Liver (tissue), 9 donors: ENCODE data around the gene TIPRL. TPM values are rescaled to one million over a fixed set of nuclear protein-coding genes. Genes with fewer than 3 reads are reported as not detected.

ENCODE experiments used
- DNase-seq: peaks from one replicate; pipeline ENCODE4 v3.0.0-alpha.2; 2017; ENCODE audit warnings: low spot score
- H3K27ac ChIP-seq, 2 donors: one replicate each; pipeline ENCODE4 v1.7.0; 2013; ENCODE audit warnings: inconsistent platforms in 2 of 2, low read length in 2 of 2, control low read depth in 1 of 2, low read depth in 1 of 2, mild to moderate bottlenecking in 1 of 2
- H3K27me3 ChIP-seq, 4 donors: one replicate each; pipeline versions ENCODE4 v1.6.1 to v1.7.0; 2013; ENCODE audit warnings: low read length in 3 of 4, inconsistent platforms in 1 of 4, mild to moderate bottlenecking in 1 of 4, moderate library complexity in 1 of 4; ENCODE audit not compliant: control insufficient read depth in 4 of 4, insufficient read depth in 4 of 4
- H3K36me3 ChIP-seq, 4 donors: one replicate each; pipeline versions ENCODE4 v1.6.1 to v1.7.0; 2013; ENCODE audit warnings: low read length in 3 of 4, mild to moderate bottlenecking in 3 of 4, low read depth in 1 of 4, moderate library complexity in 1 of 4; ENCODE audit not compliant: control insufficient read depth in 4 of 4, insufficient read depth in 3 of 4
- H3K4me1 ChIP-seq, 4 donors: one replicate each; pipeline versions ENCODE4 v1.6.1 to v1.7.0; 2013; ENCODE audit warnings: low read length in 3 of 4, mild to moderate bottlenecking in 3 of 4, moderate library complexity in 1 of 4; ENCODE audit not compliant: control insufficient read depth in 4 of 4, insufficient read depth in 4 of 4
- H3K4me3 ChIP-seq, 3 donors: one replicate each; pipeline versions ENCODE4 v1.6.1 to v1.7.0; 2013; ENCODE audit warnings: low read length in 3 of 3, control low read depth in 1 of 3, low read depth in 1 of 3, mild to moderate bottlenecking in 1 of 3
- H3K9ac ChIP-seq, 2 donors: one replicate each; pipeline ENCODE4 v1.7.0; 2013; ENCODE audit warnings: low read length in 2 of 2, mild to moderate bottlenecking in 2 of 2, moderate library complexity in 2 of 2, control low read depth in 1 of 2, low read depth in 1 of 2
- H3K9me3 ChIP-seq, 4 donors: one replicate each; pipeline versions ENCODE4 v1.6.1 to v1.7.0; 2013; ENCODE audit warnings: low read length in 3 of 4; ENCODE audit not compliant: control insufficient read depth in 4 of 4
- EGR1 ChIP-seq, 2 donors: IDR thresholded peaks; 2 replicates each; pipeline ENCODE4 v1.6.1; 2016 to 2018; ENCODE audit warnings: antibody characterized with exemption in 2 of 2, low read depth in 2 of 2
- FOXA1 ChIP-seq: IDR thresholded peaks from 2 replicates; pipeline ENCODE4 v1.6.1; 2016; ENCODE audit warnings: antibody characterized with exemption
- GABPA ChIP-seq, 2 donors: IDR thresholded peaks in 1 of 2; conservative IDR thresholded peaks in 1 of 2; 2 replicates each; pipeline ENCODE4 v1.6.1; 2016; ENCODE audit warnings: antibody characterized with exemption in 2 of 2, mild to moderate bottlenecking in 1 of 2, moderate library complexity in 1 of 2
- HNF4A ChIP-seq, 2 donors: conservative IDR thresholded peaks; 2 replicates each; pipeline ENCODE4 v1.6.1; 2016; ENCODE audit warnings: antibody characterized with exemption in 2 of 2, mild to moderate bottlenecking in 2 of 2
- HNF4G ChIP-seq: IDR thresholded peaks from 2 replicates; pipeline ENCODE4 v1.6.1; 2016; ENCODE audit warnings: antibody characterized with exemption
- JUND ChIP-seq, 2 donors: IDR thresholded peaks; 2 replicates each; pipeline ENCODE4 v1.6.1; 2016; ENCODE audit warnings: antibody characterized with exemption in 2 of 2
- NR2F2 ChIP-seq: IDR thresholded peaks from 2 replicates; pipeline ENCODE4 v1.6.1; 2016; ENCODE audit warnings: antibody characterized with exemption
- RAD21 ChIP-seq, 2 donors: IDR thresholded peaks; 2 replicates each; pipeline ENCODE4 v1.6.1; 2016; ENCODE audit warnings: antibody characterized with exemption in 2 of 2, mild to moderate bottlenecking in 2 of 2
- REST ChIP-seq: IDR thresholded peaks from 2 replicates; pipeline ENCODE4 v1.6.1; 2016; ENCODE audit warnings: antibody characterized with exemption, mild to moderate bottlenecking
- RXRA ChIP-seq, 2 donors: IDR thresholded peaks; 2 replicates each; pipeline ENCODE4 v1.6.1; 2017 to 2018; ENCODE audit warnings: antibody characterized with exemption in 2 of 2, mild to moderate bottlenecking in 1 of 2
- SP1 ChIP-seq: IDR thresholded peaks from 2 replicates; pipeline ENCODE4 v1.6.1; 2018; ENCODE audit warnings: antibody characterized with exemption, mild to moderate bottlenecking
- TAF1 ChIP-seq: conservative IDR thresholded peaks from 2 replicates; pipeline ENCODE4 v1.6.1; 2016; ENCODE audit warnings: antibody characterized with exemption, mild to moderate bottlenecking
- YY1 ChIP-seq: IDR thresholded peaks from 2 replicates; pipeline ENCODE4 v1.6.1; 2016; ENCODE audit warnings: antibody characterized with exemption, mild to moderate bottlenecking
- ZBTB33 ChIP-seq: IDR thresholded peaks from 2 replicates; pipeline ENCODE4 v1.6.1; 2016; ENCODE audit warnings: antibody characterized with exemption
- whole genome bisulfite sequencing: extraction: QIAGEN DNeasy Blood & Tissue Kit; methylation state at CpG from one replicate; pipeline ENCODE4 v1.1.7; 2013; 5-methylcytosine and 5-hydroxymethylcytosine counted together
- polyA plus RNA-seq, 2 donors: library from polyadenylated mRNA; stranded (reverse) in 1 of 2; unstranded in 1 of 2; fragments of 200-250 nt in 1 of 2; fragments of >200 nt in 1 of 2; fragmentation: Nextera tagmentation in 1 of 2; extraction: Ambion mirVana in 1 of 2; gene quantifications; one replicate each; pipeline versions ENCODE4 v1.2.1 to v1.2.3, GENCODE V29; 2013 to 2015
- total RNA-seq, 2 donors: library from RNA; depleted of rRNA; stranded (reverse); fragments of >200 nt; gene quantifications; one replicate each; pipeline ENCODE4 v1.2.3, GENCODE V29; 2014
- TF ChIP-seq, protein P1 (sequence below): IDR thresholded peaks from 2 replicates; pipeline ENCODE4 v1.6.1; 2016; ENCODE audit warnings: antibody characterized with exemption
- TF ChIP-seq, protein P2 (sequence below): IDR thresholded peaks from 2 replicates; pipeline ENCODE4 v1.6.1; 2016; ENCODE audit warnings: antibody characterized with exemption
- donor health status: healthy.
- donor health status: healthy.
- donor health status: healthy.
- donor health status: healthy.
- donor health status: healthy.

Gene TIPRL
- total and polyA plus RNA-seq, 4 donors, result 11.2 to 20.0 (median 13.0) TPM

DNA sequence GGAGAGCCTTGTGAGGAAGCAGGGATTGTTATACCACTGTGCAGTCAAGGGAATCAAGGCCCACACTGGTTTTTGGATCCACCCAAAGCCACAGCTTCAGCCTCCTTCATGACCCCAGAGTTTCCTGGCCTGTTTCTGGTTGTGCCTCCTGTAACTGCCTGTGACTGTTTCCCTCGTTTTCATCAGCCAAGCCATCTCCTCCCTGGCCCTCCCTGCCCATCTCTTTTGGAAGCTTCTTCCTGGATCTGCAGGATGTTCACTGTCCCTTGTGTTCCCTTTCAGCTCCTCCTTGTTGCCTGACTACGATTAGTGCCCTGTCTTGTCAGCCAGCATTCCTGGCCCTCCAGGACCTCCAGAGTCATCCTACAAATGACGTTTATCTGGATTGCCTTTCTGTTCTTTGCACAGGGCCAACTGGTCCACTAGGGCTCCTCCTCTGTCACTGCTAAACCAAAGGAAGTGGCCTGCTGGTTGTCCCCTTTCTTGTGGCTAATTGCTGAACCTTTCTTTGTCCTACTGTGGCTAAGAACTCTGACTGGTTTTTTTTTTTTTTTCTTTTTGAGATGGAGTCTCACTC is 65.0 kb downstream of the TIPRL start:
- DNase-seq, result no peak
- Histone ChIP-seq H3K4me3 (no peak overlapping the region), H3K4me1 (peaks cover 5 to 9% (median 6%) of the 10 kb centered on the region in 4 donors), H3K27ac (no peak overlapping the region), H3K36me3 (peaks cover 2 to 45% (median 35%) of the 10 kb centered on the region in 4 donors), H3K27me3 (no peaks in the 10 kb centered on the region), H3K9me3 (no peaks in the 10 kb centered on the region), H3K9ac (no peak overlapping the region)
- TF ChIP-seq, protein P1, sequence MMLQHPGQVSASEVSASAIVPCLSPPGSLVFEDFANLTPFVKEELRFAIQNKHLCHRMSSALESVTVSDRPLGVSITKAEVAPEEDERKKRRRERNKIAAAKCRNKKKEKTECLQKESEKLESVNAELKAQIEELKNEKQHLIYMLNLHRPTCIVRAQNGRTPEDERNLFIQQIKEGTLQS, result no peak
- TF ChIP-seq GABPA (IDR thresholded peaks at IDR 0.05 in 1 of 2, conservative IDR thresholded peaks at IDR 0.05 in 1 of 2) (no peak), HNF4G (no peak), YY1 (no peak), JUND (IDR thresholded peaks at IDR 0.05) (no peak), RXRA (IDR thresholded peaks at IDR 0.05) (peak in 1 of 2 donors; percentile 1), NR2F2 (peak; percentile 6)
- TF ChIP-seq, protein P2, sequence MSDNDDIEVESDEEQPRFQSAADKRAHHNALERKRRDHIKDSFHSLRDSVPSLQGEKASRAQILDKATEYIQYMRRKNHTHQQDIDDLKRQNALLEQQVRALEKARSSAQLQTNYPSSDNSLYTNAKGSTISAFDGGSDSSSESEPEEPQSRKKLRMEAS, result no peak
- 55% methylated on average over 3 of the region's 3 CpGs for WGBS

DNA sequence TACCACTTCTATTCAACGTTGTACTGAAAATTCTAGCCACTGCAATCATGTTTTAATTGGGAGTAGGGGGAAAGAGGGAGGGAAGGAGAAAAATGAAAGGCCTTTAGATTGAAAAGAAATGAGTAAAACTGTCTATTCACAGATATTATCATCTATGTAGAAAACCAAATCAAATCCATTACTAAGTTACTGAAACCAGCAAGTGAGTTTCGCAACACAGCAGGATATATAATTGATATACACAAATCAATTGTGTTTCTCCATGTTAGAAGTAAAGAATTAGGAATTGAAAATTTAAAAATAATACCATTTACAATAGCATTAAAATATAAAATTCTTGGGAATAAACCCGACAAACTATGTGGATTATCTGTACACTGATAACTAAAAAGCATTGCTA is 66.3 kb downstream of the TIPRL start:
- H3K9ac ChIP-seq, result no peak overlapping the region
- no peaks in the 10 kb centered on the region for H3K9me3 ChIP-seq
- H3K27me3 ChIP-seq, result no peaks in the 10 kb centered on the region
- no peak for TF ChIP-seq FOXA1
- no peak for TF ChIP-seq JUND (IDR thresholded peaks at IDR 0.05)
- TF ChIP-seq ZBTB33, result no peak
- TF ChIP-seq RAD21 (IDR thresholded peaks at IDR 0.05), result no peak
- no peak for TF ChIP-seq REST
- no peak for TF ChIP-seq GABPA (IDR thresholded peaks at IDR 0.05 in 1 of 2, conservative IDR thresholded peaks at IDR 0.05 in 1 of 2)
- TF ChIP-seq SP1, result no peak
- TF ChIP-seq EGR1 (IDR thresholded peaks at IDR 0.05; ENCODE audit: low read depth in 2 of 2), result no peak
- no peak for TF ChIP-seq HNF4A (conservative IDR thresholded peaks at IDR 0.05)
- no peak for TF ChIP-seq NR2F2
- TF ChIP-seq, protein P2, result no peak
- no peak for TF ChIP-seq YY1
- TF ChIP-seq TAF1, result no peak
- WGBS, result 96% methylated on average over 3 of the region's 3 CpGs
- DNase-seq, result no peak
- H3K27ac ChIP-seq, result no peak overlapping the region
- no peak overlapping the region for H3K4me3 ChIP-seq
- peaks cover 3 to 9% (median 6%) of the 10 kb centered on the region in 4 donors for H3K4me1 ChIP-seq
- peaks cover 5 to 43% (median 32%) of the 10 kb centered on the region in 4 donors for H3K36me3 ChIP-seq
